GM19238 (cell line): ENCODE results near the gene LYPLA2.
"Not testable (repeated sequence)": the region's sequence is repeated elsewhere in the genome, so short reads cannot be mapped to it uniquely, and the experiment has no call there.

Source experiments
- DNase-seq: peaks from one replicate; pipeline ENCODE4 v3.0.0; 2011; ENCODE audit warnings: low spot score; ENCODE audit not compliant: insufficient read length

Gene LYPLA2

GRCh38 chr1:23825762-23826522, 35.0 kb downstream of the LYPLA2 start:
- DNase-seq = no peak

- DNase-seq = not testable (repeated sequence)
Observed at GRCh38 chr1:23826590-23826989, 35.6 kb downstream of the LYPLA2 start.

GRCh38 chr1:23827717-23828116, 36.8 kb downstream of the LYPLA2 start:
- no peak for DNase-seq

GRCh38 chr1:23834156-23834555, 43.2 kb downstream of the LYPLA2 start:
- not testable (repeated sequence) for DNase-seq

GRCh38 chr1:23836037-23836436, 45.1 kb downstream of the LYPLA2 start:
- DNase-seq = no peak

GRCh38 chr1:23837908-23838307, 47.0 kb downstream of the LYPLA2 start:
- no peak for DNase-seq

- DNase-seq = peak; percentile 69
Observed at GRCh38 chr1:23838401-23838866, 47.5 kb downstream of the LYPLA2 start.

- no peak for DNase-seq
Observed at GRCh38 chr1:23843644-23844043, 52.7 kb downstream of the LYPLA2 start.
